Stimulated activated CD4-positive, alpha-beta T cell treated with anti-CD3 and anti-CD28 coated beads, Interleukin-4, amount 100 ng/mL, for 4 hours (primary cell): ENCODE measurements around the gene SLU7.

ENCODE experiments used
- DNase-seq, 2 experiments: peaks; one replicate each; pipeline ENCODE4 v3.0.0-alpha.2; 2020

SLU7 gene

DNA sequence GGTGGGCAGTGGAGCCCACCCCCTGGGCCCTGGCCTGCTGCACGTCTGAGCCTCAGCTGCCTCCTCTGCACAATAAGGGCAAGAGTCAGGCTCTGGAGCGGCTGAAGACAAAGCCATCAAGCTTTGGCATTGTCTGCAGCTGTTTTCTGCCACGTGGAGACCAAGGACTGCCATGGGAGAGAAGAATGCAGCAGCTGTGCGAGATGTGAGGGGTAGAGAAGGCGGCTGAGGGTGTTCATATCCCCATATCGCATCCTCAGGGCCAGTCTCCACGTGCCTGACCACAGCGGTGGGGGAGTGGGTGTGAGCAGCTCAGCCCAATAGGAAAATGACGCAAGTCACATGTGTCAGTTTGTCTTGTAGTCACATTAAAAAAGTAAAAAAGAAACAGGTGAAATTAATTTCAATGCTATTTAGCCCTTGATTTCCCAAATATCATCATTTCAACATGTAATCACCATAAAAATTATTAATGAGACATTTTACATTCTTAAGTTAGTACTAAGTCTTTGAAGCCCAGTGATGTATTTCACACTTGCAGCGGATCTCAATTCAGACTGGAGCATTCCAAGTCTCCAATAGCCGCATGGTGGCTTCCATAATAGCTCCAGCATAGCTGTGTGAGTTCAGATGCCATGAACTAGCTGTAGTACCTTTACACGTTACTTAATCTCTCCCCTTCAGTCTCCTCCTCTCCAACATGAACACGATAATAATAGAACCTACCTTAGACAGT, 55.1 kb downstream of the SLU7 start:
- DNase-seq = no peak

DNA sequence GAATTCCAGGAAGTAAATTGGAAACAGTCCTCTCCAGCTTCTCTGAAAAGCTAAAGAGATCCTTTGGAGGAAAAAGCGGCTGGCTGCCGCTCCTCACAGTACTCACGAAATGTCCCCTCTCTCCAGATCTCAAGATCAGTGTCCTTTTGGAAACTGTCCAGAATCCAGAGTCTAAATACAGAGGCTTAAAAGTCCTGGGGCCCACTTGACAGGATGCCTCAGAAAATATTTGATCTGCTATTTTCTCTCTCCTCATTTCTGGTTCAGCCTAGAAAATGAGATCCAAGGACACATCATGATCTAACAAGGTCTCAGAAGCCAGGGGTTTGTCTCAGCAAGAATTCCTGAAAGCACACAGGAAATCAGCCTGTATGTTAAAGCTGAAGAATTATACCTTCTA, 55.7 kb downstream of the SLU7 start:
- DNase-seq = no peak

DNA sequence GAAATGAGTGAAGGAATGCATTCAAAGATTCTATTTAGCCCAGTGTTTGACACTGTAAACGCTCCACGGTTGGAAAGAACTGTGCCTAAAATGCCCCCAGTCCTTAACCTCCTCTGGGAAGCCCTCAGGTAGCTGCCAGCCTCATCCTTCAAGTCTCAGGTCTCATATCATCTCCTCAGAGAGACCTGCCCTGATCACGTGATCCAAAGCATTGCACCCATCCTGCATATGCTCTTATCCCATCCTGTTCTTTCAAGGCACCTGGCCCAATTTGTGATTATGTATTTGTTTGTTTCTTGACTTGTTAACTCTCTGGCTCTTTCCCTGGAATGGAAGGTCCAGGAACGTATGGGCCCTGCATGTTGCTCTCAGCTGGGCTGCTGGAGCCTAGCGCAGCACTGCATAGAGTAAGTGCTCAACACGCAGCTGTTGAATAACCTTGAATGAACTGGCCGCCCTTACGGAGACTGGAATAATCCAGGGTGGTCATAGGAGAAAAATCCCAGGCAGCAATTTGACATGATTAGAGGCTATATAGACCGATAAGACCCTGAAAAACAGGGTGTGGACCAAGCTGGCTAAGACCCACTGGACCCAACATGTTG, 57.2 kb downstream of the SLU7 start:
- no peak for DNase-seq

DNA sequence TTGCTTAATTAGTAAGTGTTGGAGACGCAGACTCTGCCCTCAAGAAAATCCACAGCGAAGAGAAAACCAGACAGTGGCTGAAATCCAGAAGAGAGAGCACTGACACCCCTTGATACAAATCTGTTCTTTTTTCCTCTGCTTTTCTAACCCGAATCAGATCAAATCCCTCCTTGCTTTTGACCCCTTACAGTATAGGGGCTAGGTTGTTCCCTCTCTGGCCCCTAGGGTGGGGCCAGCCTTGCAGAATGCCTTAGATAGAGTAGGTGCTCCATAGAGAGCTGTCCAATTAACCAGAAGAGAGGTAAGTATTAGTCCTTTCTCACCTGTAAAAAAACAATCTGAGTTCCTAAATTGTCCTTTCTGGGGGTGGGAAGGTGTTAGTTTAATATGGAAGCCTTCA, 58.6 kb downstream of the SLU7 start:
- no peak for DNase-seq

DNA sequence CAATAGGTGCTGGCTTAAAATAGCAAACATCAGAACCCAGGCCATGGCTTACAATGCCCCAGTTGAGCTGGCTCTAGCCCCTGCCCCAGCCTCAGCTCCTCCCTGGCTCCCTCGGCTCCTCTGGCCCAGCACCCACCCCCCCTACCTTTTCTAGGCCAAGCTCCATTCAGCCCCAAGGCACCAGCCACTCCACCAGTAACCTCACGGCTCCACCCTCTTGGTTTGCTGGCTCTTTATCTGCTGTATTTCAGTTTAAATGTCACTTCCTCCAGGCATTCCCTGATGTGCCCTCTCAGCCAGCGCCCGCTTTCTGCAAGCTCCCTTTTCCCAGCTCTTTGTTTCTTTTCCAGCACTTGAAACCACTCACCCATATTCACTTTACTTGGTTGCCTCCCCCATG, 59.1 kb downstream of the SLU7 start:
- no peak for DNase-seq

DNA sequence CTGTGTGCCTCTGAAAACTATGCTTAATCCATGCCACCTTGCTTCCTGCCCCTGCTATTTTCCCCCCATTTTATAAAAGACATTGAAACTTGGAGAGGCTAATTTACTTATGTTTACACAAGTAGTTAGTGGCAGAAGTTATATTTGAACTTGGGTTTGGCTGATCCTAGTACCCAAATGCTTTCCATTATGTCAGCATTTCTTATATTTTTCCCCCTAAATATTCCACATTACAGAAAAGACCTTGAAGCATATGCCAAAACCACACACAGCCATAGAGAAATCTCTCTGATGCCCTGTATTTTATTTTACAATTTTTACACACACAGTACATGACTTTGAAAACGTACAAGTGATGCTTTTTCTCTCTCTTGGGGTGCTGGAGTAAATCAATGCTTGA, 59.6 kb downstream of the SLU7 start:
- no peak for DNase-seq

DNA sequence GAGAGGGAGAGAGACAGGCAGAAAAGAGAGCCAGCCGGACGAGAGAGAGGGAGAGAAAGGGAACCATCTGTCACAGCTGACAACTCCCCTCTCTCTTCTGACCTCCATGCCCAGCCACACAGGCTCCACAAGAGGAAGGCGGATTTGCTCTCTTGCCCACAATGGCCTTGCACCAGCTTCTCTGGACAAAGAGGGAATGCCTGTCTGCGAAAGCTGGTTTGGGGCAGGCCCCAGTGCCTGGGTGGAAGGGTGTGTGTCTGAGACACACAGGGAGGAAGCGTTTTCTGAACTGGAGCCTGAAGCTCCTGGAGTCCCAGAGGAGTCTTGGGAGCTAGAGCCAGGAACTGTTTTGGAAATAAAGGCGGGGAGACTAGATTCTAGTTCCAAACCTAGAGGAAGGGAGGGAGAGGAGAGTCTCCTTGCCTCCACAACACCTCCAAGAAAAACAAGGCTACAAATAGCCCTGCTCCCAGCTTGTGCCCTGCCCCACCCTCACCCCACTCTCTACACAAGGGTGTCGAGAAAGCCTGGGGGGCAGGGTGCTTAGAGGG, 60.9 kb downstream of the SLU7 start:
- DNase-seq = no peak

DNA sequence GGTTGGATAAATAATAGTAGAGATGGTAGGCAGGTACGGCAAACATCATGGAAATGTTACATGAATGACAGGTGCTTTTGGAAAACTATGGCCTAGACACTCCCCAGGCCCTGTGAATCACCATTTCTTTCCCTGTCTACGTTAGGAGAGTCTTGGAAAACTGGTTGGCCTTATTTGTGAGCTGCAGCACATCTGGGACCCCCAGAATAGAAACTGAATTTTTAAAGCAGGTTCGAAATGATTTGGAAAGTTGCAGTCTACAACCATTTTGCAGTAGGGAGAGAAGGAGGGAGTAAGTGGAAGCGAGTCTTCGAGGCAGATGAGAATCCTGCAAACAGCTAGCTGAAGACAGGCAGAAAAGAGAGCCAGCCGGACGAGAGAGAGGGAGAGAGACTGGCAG, 61.5 kb downstream of the SLU7 start:
- DNase-seq = no peak

DNA sequence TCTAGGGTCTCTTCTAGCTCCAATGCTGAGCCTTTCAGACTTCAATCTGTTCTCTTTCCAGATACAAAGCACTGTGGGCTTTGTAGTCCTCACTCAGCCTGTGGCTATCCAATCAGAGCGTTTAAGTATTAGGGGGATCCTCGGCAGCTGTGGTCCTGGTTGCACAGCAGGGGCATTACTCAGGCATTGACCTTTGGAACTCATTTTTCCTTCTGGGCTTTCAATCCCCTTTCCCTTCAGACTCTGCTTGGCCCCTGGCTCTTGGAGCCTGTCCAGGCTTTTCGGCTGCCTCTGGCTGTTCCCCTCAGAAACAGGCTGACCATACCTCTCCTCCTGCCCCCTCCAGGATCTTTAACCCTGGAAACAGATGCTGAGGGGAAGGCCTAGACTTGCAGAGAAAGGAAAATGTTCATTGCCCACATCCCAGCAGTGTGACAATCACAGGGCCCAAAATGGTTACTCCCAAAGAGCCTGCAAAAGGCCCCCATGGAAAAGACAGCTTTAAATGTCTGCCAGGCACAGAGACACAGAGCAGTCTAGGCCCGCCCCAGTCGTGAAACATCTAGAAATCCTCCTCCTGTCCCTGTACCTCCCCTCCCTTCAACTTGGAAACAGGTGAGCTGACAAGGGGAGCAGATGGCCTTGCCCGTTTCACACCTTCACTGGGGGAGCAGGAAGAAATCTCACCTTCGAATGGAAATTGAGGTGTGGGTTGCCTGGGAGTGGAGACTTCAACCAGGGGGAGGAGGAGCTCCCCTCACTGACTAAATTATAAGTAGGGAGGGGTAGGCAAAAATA, 62.1 kb downstream of the SLU7 start:
- DNase-seq = no peak

DNA sequence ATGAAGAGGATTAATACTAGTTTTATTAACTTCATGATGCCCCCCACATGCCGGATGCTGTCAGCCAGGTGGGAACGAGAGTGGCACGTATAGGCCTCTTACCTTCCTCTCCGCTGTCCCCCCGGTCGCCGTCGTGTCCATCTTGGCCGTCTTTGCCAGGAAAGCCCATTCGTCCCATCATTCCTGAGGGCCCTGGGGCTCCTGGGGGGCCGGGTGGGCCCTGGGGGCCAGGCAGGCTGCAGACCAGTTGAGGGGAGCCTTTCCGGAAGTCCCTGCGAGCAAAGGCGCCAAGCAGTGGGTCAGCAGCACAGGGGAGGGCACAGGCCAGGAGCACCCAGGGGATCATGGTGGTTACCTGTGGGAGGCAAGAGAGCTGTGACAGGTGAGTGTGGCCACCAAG, 64.2 kb downstream of the SLU7 start:
- no peak for DNase-seq

DNA sequence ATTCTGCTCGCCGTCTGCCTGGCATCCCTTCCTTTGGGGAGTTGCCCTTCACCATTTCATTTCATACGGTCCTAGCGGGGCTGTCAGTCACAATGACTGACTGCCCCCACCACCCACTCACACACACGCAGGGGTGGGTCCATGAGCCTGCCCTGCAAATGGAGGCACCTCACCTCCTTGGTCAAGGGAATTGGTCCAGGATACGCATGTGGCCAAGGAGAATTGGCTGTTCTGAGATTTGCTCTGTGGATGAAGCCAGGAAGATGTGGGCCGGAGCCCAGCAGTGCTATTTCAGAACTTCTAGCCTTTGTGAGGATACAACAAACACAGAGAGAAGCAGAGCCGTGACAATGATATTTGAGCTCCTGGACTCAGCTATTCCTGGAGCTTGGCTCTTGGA, 65.5 kb downstream of the SLU7 start:
- no peak for DNase-seq

DNA sequence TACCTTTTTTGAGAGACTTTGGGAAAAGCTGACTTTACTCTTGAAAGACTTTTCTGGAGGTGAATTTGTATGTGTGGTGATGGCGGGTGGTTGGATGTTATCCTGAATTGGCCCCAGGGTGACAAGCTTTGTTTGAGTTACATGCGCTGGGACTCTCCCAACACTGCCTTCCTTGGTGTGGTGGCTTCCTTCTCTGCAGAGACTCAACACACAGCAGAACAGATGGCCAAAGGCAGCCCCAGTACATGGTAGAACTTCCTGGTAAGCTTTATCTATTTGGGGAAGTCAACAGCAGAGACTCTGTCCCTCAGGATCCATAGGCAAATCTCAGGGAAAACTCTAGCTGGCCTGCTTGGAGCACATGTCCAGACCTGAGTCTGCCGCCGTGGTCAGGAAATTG, 66.6 kb downstream of the SLU7 start:
- DNase-seq = no peak
